Natural killer cell (primary cell): ENCODE measurements around the gene S100B. TPM values are rescaled to one million over a fixed set of nuclear protein-coding genes. Genes with fewer than 3 reads are reported as not detected.

ENCODE experiments used
- ATAC-seq, 3 donors: fragments of 150-1000 bp in 2 of 3; fragments of 200-7000 bp in 1 of 3; cut with Tn5 transposase; 1 replicate in 1 of 3; 2 replicates in 2 of 3; pipeline ENCODE4 v1.10.0; 2021; ENCODE audit warnings: mild to moderate bottlenecking in 2 of 3, moderate library complexity in 2 of 3
- DNase-seq, 2 donors: peaks; one replicate each; pipeline versions ENCODE4 v3.0.0 to v3.0.0-alpha.2; 2013 to 2021; ENCODE audit warnings: mixed read lengths in 1 of 2
- H3K27ac ChIP-seq: one replicate; pipeline ENCODE4 v1.5.1; 2013; ENCODE audit warnings: mild to moderate bottlenecking, low read length
- H3K27me3 ChIP-seq: one replicate; pipeline ENCODE4 v1.6.1; 2013; ENCODE audit warnings: low read length; ENCODE audit not compliant: control insufficient read depth, insufficient read depth
- H3K36me3 ChIP-seq: one replicate; pipeline ENCODE4 v1.6.1; 2013; ENCODE audit warnings: low read length; ENCODE audit not compliant: control insufficient read depth, insufficient read depth
- H3K4me1 ChIP-seq: one replicate; pipeline ENCODE4 v1.6.1; 2013; ENCODE audit warnings: low read length; ENCODE audit not compliant: control insufficient read depth, insufficient read depth
- H3K4me3 ChIP-seq: one replicate; pipeline ENCODE4 v1.5.1; 2013; ENCODE audit warnings: low read length
- H3K9me3 ChIP-seq: one replicate; pipeline ENCODE4 v1.6.1; 2013; ENCODE audit warnings: low read length; ENCODE audit not compliant: control insufficient read depth, insufficient read depth
- H3K27ac Mint-ChIP-seq, 2 donors: one replicate each; pipeline ENCODE4 v1.8.0; 2022; ENCODE audit warnings: mild to moderate bottlenecking in 2 of 2, mixed read lengths in 2 of 2, moderate library complexity in 1 of 2
- H3K27me3 Mint-ChIP-seq, 2 donors: one replicate each; pipeline ENCODE4 v1.8.0; 2022; ENCODE audit warnings: low read depth in 2 of 2, mixed read lengths in 2 of 2
- H3K36me3 Mint-ChIP-seq: one replicate; pipeline ENCODE4 v1.8.0; 2022; ENCODE audit warnings: mixed read lengths
- H3K4me1 Mint-ChIP-seq, 2 donors: one replicate each; pipeline ENCODE4 v1.8.0; 2022; ENCODE audit warnings: mixed read lengths in 2 of 2
- H3K4me3 Mint-ChIP-seq: one replicate; pipeline ENCODE4 v1.8.0; 2022; ENCODE audit warnings: mild to moderate bottlenecking, moderate library complexity, mixed read lengths
- H3K9me3 Mint-ChIP-seq, 2 donors: one replicate each; pipeline ENCODE4 v1.8.0; 2022; ENCODE audit warnings: mixed read lengths in 2 of 2
- CTCF ChIP-seq: fragments of 200-600 bp; IDR thresholded peaks from one replicate; pipeline ENCODE4 v1.8.0; 2022; ENCODE audit warnings: antibody characterized with exemption
- WGBS: methylation state at CpG from one replicate; pipeline ENCODE4 v1.1.7; 2013; ENCODE audit warnings: missing lambda C conversion rate; ENCODE audit not compliant: insufficient coverage; 5-methylcytosine and 5-hydroxymethylcytosine counted together
- intact Hi-C: fragments of 100-400 bp; cut with micrococcal nuclease; formaldehyde crosslinking; loops from one replicate; pipeline ENCODE4 v1.14.2; 2022
- total RNA-seq, 4 donors: library from RNA; stranded (reverse); fragments of 120-200 nt in 1 of 4; gene quantifications; one replicate each; pipeline versions ENCODE4 v1.2.3 to v1.2.4, GENCODE V29; 2013 to 2022

Gene S100B
- total RNA-seq, 3 donors from 2014 or later (not counting 1 experiment from before 2014, with no cell fraction given) = 4.0 to 58.9 TPM; not detected in 1

GRCh38 chr21:46562472-46562871, 42.4 kb downstream of the S100B start:
- no peak for TF ChIP-seq CTCF
- peaks cover 40% of the 10 kb centered on the region for H3K4me1 ChIP-seq
- no peak overlapping the region for H3K27ac ChIP-seq
- H3K4me3 ChIP-seq = no peak overlapping the region
- Mint-ChIP-seq H3K27me3 (no peaks in the 10 kb centered on the region), H3K4me1 (peaks cover 22 to 58% of the 10 kb centered on the region in 2 donors), H3K27ac (peak overlapping the region in 1 of 2 donors; percentile 96), H3K9me3 (no peaks in the 10 kb centered on the region), H3K4me3 (no peak overlapping the region), H3K36me3 (peaks cover under 1% of the 10 kb centered on the region)
- WGBS = 81% methylated on average over 10 of the region's 10 CpGs
- no peaks in the 10 kb centered on the region for H3K9me3 ChIP-seq
- H3K36me3 ChIP-seq = peaks cover 76% of the 10 kb centered on the region
- no peak for ATAC-seq
- no peaks in the 10 kb centered on the region for H3K27me3 ChIP-seq
- no peak for DNase-seq
- intact Hi-C loops = no loop called here

- H3K36me3 ChIP-seq = peaks cover 76% of the 10 kb centered on the region
- intact Hi-C loops = no loop called here
- H3K27me3 Mint-ChIP-seq = no peaks in the 10 kb centered on the region
- H3K9me3 ChIP-seq = no peaks in the 10 kb centered on the region
- peaks cover 41% of the 10 kb centered on the region for H3K4me1 ChIP-seq
- no peaks in the 10 kb centered on the region for H3K9me3 Mint-ChIP-seq
- H3K27ac ChIP-seq = no peak overlapping the region
- no peaks in the 10 kb centered on the region for H3K27me3 ChIP-seq
- peak overlapping the region in 1 of 2 donors; percentile 96 for H3K27ac Mint-ChIP-seq
- 92% methylated on average over 19 of the region's 19 CpGs for WGBS
- no peak for ATAC-seq
- no peak overlapping the region for H3K4me3 ChIP-seq
- DNase-seq = no peak
- no peaks in the 10 kb centered on the region for H3K36me3 Mint-ChIP-seq
- no peak for TF ChIP-seq CTCF
- H3K4me3 Mint-ChIP-seq = no peak overlapping the region
- H3K4me1 Mint-ChIP-seq = peaks cover 22 to 54% of the 10 kb centered on the region in 2 donors
Observed at GRCh38 chr21:46561445-46562090, 43.3 kb downstream of the S100B start.

GRCh38 chr21:46560568-46561444, 44.1 kb downstream of the S100B start:
- peak in 1 of 2 donors; percentile 41 for DNase-seq
- no peak for TF ChIP-seq CTCF
- no peak for ATAC-seq
- Histone ChIP-seq H3K4me3 (no peak overlapping the region), H3K9me3 (no peaks in the 10 kb centered on the region), H3K27ac (peak overlapping the region; percentile 78), H3K27me3 (no peaks in the 10 kb centered on the region), H3K36me3 (peaks cover 73% of the 10 kb centered on the region), H3K4me1 (peaks cover 41% of the 10 kb centered on the region)
- no peaks in the 10 kb centered on the region for H3K9me3 Mint-ChIP-seq
- peak overlapping the region; percentile 80 for H3K4me3 Mint-ChIP-seq
- H3K27ac Mint-ChIP-seq = peak overlapping the region; percentile 91 to 96
- intact Hi-C loops = no loop called here
- H3K36me3 Mint-ChIP-seq = no peaks in the 10 kb centered on the region
- 87% methylated on average over 17 of the region's 19 CpGs for WGBS
- H3K27me3 Mint-ChIP-seq = no peaks in the 10 kb centered on the region
- H3K4me1 Mint-ChIP-seq = peaks cover 22 to 51% of the 10 kb centered on the region in 2 donors
